ENCODE measurements around the gene PCDHGA6.
A peak's percentile ranks its signal among the peaks of the same experiment; 100 is the strongest.

Gene PCDHGA6

DNA sequence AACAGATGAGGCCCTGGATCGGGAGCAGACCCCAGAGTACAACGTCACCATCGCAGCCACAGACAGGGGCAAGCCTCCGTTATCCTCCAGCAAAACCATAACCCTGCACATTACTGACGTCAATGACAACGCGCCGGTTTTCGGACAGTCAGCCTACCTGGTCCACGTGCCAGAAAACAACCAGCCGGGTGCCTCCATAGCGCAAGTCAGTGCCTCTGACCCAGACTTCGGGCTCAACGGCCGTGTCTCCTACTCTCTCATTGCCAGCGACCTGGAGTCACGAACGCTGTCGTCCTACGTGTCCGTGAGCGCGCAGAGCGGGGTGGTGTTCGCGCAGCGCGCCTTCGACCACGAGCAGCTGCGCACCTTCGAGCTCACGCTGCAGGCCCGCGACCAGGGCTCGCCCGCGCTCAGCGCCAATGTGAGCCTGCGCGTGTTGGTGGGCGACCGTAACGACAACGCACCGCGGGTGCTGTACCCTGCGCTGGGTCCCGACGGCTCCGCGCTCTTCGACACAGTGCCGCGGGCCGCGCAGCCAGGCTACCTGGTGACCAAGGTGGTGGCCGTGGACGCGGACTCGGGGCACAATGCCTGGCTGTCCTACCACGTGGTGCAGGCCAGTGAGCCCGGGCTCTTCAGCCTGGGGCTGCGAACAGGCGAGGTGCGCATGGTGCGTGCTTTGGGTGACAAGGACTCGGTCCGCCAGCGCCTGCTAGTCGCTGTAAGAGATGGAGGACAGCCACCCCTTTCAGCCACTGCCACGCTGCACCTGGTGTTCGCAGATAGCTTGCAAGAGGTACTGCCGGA, 45.6 kb downstream of the PCDHGA6 start:
- DNase-seq (ENCODE audit: low read depth), result no peak

DNA sequence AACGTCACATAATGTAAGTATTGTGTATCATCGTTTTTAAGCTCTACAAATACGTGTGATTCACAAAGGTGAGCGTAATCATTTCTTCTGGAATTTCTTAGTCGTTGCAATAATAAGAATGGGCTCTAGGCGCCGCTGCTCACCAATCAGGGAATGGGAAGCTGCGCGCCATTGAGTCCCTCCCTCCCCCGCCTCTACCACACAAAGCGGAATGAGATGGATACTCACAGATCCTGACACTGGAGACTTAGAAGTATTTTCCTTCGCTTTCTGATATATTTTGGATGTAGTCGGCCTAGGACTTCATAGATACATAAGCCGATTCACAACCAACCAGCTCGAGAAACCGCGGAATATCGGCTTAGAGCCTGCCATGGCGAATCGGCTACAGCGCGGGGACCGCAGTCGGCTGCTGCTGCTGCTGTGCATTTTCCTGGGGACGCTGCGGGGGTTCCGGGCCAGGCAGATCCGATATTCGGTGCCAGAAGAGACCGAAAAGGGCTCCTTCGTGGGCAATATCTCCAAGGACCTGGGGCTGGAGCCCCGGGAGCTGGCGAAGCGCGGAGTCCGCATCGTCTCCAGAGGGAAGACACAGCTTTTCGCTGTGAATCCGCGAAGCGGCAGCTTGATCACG, 47.3 kb downstream of the PCDHGA6 start, which contains the start of gene PCDHGA11:
Gene PCDHGA11, plus strand, starts transcription at position 197 of the 634 bp plus-strand sequence. Its CDS starts 177 bp downstream, at position 374.
- peak; percentile 50 for DNase-seq (ENCODE audit: low read depth)

DNA sequence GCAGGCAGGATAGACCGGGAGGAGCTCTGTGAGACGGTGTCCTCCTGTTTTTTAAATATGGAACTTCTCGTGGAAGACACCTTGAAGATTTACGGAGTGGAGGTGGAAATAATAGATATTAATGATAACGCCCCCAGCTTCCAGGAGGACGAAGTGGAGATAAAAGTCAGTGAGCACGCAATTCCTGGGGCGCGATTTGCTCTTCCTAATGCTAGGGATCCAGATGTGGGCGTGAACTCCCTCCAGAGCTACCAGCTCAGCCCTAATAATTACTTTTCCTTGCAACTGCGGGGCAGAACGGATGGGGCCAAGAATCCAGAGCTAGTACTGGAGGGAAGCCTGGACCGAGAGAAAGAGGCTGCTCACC, 47.8 kb downstream of the PCDHGA6 start:
- no peak for DNase-seq (ENCODE audit: low read depth)

DNA sequence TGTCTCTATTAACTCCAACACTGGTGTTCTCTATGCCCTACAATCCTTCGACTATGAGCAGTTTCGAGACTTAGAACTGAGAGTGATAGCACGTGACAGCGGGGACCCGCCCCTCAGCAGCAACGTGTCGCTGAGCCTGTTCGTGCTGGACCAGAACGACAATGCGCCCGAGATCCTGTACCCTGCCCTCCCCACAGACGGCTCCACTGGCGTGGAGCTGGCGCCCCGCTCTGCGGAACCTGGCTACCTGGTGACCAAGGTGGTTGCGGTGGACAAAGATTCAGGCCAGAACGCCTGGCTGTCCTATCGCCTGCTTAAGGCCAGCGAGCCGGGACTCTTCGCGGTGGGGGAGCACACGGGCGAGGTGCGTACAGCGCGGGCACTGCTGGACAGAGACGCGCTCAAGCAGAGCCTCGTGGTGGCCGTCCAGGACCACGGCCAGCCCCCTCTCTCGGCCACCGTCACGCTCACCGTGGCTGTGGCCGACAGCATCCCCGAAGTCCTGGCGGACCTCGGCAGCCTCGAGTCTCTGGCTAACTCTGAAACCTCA, 49.1 kb downstream of the PCDHGA6 start:
- no peak for DNase-seq (ENCODE audit: low read depth)

DNA sequence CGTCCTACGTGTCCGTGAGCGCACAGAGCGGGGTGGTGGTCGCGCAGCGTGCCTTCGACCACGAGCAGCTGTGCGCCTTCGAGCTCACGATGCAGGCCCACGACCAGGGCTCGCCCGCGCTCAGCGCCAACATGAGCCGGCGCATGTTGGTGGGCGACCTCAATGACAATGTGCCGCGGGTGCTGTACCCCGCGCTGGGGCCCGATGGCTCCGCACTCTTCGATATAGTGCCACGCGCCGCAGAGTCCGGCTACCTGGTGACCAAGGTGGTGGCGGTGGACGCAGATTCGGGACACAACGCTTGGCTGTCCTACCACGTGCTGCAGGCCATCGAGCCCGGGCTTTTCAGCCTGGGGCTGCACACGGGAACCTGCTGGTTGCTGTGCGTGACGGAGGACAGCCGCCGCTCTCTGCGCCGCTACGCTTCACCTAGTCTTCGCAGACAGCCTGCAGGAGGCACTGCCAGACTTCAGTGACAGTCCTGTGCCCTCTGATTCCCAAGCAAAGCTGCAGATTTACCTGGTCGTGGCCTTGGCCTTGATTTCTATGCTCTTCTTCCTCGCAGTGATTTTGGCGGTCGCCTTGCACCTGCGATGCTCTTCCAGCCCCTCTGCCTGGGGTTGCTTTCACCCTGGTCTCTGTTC, 54.2 kb downstream of the PCDHGA6 start:
- DNase-seq (ENCODE audit: low read depth), result no peak
